HG03565 (cell line): Measurements from ENCODE around the gene TSEN2.

ENCODE experiments used
- ATAC-seq: cut with Tn5 transposase; IDR thresholded peaks from one replicate; pipeline ENCODE4 v1.9.1; 2021; ENCODE audit warnings: mild to moderate bottlenecking, moderate library complexity; ENCODE audit not compliant: unreplicated experiment

Gene TSEN2

GRCh38 chr3:12545473-12545791 lies 61.2 kb downstream of the TSEN2 start, which contains the start of gene MKRN2OS:
TSS of gene MKRN2OS (minus strand) at chr3:12545499. CDS start at chr3:12545464, 35 bp downstream.
- no peak for ATAC-seq

DNA sequence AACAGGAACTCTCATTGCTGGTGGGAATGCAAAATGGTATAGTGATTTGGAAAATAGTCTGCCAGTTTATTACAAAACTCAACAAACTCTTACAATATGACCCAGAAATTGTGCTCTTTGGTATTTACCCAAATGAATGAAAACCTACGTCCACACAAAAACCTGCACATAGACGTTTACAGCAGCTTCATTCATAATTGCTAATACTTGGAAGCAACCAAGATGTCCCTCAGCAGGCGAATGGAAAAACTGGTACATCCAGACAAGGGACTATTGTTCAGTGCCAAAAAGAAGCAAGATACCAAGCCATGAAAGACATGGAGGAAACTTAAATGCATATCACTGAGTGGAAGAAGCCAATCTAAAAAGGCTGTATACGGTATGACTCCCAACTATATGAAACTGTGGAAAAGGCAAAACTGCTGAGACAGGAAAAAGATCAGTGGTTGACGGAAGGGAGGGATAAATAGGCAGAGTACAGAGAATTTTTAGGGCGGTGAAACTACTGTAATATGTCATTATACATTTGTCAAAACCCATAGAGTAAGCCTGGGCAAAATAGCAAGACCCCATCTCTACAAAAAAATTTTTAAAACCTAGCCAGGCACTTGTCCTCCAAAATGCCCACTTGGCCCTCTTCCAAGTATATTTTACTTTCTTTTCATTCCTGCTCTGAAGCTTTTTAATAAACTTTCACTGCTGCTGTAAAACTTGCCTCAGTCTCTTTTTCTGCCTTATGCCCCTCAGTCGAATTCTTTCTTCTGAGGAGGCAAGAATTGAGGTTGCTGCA lies 65.9 kb downstream of the TSEN2 start:
- ATAC-seq = no peak

DNA sequence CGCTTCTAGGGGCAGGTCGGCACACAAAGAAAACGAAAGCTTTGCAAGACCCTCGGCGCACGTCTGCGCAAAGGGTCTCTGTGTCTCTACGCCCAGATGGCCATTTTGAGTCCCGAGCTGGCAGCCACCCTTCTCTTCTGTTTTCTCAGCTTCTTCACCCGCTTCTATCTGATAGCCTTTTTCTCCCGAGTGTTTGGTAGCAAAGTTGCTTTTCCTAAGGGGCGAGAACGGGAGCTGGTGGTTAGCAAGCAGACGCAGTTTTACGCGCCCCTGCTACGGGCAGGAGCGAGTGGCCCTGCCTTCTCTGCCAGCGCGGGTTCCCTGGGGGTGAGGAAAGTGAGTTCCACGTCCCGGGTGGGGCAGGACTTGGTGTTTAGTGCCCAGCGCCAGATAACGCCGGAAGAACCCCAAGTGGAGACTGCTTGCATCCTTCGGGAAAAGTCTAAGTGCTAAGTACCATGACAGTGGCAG lies 69.7 kb downstream of the TSEN2 start:
- no peak for ATAC-seq

DNA sequence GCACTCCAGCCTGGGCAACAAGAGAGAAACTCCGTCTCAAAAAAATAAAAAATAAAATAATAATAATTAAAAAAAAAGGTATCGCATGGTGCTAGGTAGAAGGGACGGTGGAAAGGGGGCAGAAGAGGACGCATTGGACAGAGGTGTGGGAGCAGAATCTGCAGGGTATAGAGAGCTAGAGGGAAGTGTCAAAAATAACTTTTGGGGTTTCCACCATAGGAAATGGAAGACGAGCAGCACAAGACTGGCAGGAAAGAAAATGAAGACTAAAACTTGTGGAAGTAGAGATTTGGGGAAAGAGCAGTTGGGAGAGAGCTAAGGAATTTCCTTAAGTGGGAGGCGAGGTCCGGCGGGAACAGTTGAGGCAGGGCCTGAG lies 72.0 kb downstream of the TSEN2 start:
- no peak for ATAC-seq

GRCh38 chr3:12556690-12557472 lies 72.6 kb downstream of the TSEN2 start, which contains the start of gene MKRN2:
TSS of gene MKRN2 (plus strand) at chr3:12557087. CDS start at chr3:12557151, 64 bp downstream.
- peak; percentile 47 for ATAC-seq

- ATAC-seq = no peak
Measured at GRCh38 chr3:12557473-12558100, 73.3 kb downstream of the TSEN2 start.

DNA sequence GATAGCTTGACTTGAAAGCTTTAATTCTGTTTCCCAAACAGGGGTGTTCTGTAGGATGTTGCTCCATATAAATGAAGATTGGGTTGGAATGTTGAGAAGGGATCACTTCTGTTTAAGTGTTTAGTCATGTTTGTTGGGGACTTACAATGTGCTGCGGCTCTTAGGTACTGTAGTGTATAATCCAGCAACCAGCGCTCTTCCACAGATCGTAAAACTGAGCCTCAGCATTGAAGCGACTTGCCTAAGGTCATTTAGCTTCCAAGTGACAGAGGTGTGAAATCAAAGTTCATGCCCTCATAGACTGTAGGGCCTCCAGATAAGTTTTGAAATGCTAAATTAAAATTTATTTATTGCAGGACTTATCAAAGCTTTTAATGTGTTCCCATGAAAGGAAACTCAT lies 74.4 kb downstream of the TSEN2 start:
- ATAC-seq = no peak

GRCh38 chr3:12559520-12559919 lies 75.2 kb downstream of the TSEN2 start:
- ATAC-seq = no peak

GRCh38 chr3:12560505-12561190 lies 76.4 kb downstream of the TSEN2 start:
- peak; percentile 51 for ATAC-seq

GRCh38 chr3:12561397-12561796 lies 77.1 kb downstream of the TSEN2 start:
- ATAC-seq = no peak

- ATAC-seq = no peak
Measured at GRCh38 chr3:12562451-12562850, 78.2 kb downstream of the TSEN2 start.

- ATAC-seq = no peak
Measured at GRCh38 chr3:12566976-12567375, 82.7 kb downstream of the TSEN2 start.

DNA sequence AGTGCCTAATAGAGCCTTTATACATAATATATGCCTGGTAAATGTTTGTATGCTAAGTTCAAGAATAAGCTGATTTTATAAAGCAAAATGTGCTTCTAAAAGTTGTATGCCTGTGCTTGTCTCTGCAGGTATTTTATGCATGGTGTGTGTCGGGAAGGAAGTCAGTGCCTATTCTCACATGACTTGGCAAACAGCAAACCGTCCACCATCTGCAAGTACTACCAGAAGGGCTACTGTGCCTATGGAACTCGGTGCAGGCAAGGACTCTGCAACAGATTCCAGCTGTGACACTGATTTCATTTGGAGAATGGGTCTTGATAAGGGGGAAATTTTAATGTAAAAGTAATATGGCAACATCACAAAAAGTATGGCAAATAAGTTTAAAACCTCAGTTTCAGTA lies 84.5 kb downstream of the TSEN2 start:
- ATAC-seq = no peak

DNA sequence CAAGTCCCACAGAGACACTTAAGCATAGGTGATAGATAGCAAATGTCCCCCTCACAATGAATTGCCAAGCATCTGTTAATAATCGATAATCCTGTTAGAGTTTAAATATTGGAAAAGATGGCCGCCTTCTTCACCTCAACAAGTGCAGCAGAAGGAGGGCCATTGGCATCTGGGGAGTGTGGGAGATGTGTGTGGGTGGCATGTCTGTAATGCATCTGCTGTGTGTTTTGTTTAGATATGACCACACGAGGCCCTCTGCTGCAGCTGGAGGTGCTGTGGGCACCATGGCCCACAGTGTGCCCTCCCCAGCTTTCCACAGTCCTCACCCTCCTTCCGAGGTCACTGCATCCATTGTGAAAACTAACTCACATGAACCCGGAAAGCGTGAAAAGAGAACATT lies 85.6 kb downstream of the TSEN2 start:
- no peak for ATAC-seq

DNA sequence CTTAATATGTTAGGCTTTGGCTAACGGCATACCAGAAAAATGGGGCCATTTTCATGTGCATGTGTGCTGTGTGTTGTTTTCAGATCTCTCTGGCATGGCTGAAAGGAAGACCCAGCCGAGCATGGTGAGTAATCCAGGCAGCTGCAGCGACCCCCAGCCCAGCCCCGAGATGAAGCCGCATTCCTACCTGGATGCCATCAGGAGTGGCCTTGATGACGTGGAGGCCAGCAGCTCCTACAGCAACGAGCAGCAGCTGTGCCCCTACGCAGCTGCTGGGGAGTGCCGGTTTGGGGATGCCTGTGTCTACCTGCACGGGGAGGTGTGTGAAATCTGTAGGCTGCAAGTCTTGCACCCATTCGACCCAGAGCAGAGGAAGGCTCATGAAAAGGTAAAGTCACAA lies 87.7 kb downstream of the TSEN2 start:
- ATAC-seq = no peak

DNA sequence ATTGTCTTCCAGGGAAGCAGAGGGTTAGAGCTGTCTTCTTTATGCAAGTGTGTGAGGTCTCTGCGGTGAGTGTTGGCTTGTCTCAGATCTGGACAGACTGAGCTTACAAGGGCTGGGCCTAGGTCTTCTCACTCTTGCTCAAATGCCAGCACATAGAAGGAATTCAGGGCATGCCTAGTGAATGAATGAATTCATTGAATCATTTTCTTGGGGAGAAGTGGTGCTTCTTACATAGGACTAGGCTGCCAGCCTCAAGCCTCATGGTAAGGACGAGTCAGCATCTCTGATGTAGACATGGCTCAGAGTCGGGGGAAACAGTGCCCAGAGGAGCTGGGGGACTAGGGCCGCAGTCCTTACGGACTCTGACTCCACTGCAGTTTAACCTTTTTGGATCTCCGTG lies 89.9 kb downstream of the TSEN2 start:
- no peak for ATAC-seq

GRCh38 chr3:12574661-12575060 lies 90.4 kb downstream of the TSEN2 start:
- ATAC-seq = no peak

DNA sequence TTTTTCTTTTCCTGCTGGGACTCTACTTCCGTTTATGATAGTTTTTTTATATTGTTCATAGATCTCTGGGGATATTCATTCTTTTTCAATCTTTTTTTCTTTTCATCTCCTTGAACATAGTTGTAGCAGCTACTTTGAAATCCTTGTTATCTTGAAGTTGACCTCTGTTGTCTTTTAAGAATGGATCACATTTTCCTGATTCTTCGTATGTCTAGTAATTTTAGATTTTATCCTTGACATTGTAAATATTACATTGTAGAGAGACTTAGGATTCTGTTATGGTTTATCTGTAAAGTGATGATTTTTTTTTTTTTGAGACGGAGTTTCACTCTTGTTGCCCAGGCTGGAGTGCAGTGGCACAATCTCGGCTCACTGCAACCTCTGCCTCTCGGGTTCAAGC lies 93.1 kb downstream of the TSEN2 start:
- ATAC-seq = no peak

GRCh38 chr3:12578742-12579141 lies 94.5 kb downstream of the TSEN2 start:
- no peak for ATAC-seq

GRCh38 chr3:12579456-12579855 lies 95.2 kb downstream of the TSEN2 start:
- ATAC-seq = no peak

GRCh38 chr3:12579905-12580304 lies 95.6 kb downstream of the TSEN2 start:
- ATAC-seq = no peak
